GM10266 (cell line): ENCODE results near the gene HS1BP3.
A peak's percentile ranks its signal among the peaks of the same experiment; 100 is the strongest.

Experiments
- DNase-seq: peaks from one replicate; pipeline ENCODE4 v3.0.0; 2012; ENCODE audit errors: extremely low spot score
- TF ChIP-seq, protein P1 (sequence below): IDR thresholded peaks from 2 replicates; pipeline ENCODE4 v1.5.1; 2012; ENCODE audit warnings: mild to moderate bottlenecking, low read depth; ENCODE audit not compliant: control insufficient read depth, insufficient read depth; ENCODE audit errors: missing control alignments

HS1BP3 gene

DNA sequence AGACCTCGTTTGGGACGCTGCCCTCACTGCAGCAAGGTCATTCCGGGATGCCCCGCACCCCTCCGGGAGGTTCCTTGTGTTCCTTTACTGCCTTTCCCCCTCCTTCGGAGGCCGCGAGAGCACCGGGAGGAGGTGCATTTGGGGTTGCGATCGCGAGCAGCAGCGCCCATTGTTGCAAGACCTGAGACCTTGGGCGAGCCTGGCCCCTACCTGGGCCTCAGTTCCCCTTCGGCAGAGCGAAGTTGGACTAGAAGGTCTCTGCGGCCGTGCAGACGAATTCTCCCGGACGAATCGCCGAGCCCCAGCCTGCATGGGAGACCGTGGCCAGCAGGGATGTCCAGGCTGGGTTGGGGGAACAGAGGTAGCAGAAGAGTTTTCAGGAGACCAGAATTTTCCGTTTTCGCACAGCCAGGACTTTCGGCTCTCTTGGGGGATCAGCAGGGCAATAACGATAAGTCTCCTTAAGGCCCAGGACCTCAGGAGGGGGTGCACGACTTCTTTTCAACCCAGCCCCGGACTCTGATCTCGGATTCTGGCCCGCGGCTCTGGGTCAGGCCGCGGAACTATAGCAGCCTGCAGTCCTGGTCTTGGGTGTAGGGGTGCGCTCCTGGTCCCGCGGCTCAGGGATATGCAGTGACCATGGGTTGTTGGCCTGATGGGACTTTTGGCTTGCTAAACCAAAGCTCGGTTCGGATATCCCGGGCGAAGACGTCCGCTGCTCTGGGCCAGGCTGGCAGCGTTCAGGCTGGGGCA, 18.8 kb upstream of the HS1BP3 start:
- no peak for DNase-seq
- TF ChIP-seq, protein P1, sequence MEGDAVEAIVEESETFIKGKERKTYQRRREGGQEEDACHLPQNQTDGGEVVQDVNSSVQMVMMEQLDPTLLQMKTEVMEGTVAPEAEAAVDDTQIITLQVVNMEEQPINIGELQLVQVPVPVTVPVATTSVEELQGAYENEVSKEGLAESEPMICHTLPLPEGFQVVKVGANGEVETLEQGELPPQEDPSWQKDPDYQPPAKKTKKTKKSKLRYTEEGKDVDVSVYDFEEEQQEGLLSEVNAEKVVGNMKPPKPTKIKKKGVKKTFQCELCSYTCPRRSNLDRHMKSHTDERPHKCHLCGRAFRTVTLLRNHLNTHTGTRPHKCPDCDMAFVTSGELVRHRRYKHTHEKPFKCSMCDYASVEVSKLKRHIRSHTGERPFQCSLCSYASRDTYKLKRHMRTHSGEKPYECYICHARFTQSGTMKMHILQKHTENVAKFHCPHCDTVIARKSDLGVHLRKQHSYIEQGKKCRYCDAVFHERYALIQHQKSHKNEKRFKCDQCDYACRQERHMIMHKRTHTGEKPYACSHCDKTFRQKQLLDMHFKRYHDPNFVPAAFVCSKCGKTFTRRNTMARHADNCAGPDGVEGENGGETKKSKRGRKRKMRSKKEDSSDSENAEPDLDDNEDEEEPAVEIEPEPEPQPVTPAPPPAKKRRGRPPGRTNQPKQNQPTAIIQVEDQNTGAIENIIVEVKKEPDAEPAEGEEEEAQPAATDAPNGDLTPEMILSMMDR = no peak

DNA sequence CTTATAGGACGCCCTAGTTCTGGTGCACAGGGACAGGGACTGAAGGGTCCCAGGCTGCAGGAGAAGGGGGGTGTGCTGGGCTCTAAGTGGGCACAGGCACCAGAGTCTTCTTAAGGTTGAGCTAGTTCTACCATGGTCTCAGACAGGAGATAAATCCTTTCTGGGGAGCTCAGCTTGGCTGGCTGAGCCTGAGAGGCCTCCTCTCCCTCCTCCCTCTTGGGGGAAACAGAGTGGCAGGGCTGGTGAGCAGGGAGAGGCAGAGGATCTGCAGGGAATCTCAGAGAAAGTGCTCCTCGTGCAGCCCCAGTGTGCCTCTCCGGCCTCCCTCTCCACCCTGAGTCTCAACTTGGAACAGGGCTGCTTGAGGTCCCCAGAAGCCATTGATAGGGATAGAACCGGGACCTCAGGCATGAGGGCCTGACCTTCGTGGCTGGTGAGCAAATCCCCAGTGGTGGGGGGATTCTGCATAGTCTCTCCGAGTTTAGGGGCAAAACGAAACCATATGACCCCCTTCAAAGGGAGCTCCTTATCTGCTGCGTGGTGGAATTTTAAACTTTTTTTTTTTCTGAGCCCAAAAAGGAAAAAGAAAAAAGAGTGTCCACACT, 18.1 kb upstream of the HS1BP3 start:
- TF ChIP-seq, protein P1 = no peak
- no peak for DNase-seq

DNA sequence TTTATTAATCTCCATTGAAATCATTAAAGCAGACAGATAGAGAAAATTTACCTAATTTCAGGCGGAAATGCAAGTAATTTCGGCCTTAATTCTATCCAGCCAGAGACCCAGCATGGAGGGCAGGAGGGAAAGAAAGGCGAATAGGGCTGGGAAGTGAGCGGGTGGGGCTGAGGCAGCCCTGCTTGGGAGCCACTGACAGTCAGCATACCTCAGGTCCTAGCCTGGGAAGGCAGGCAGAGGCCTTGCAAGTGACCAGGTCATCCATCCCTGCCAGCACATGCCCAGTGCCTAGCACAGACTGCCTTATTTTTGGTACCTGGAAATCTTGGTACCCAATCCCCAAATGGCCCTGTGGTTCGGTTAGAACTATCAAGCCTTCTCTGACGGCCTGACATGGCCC, 17.6 kb upstream of the HS1BP3 start:
- TF ChIP-seq, protein P1 = no peak
- no peak for DNase-seq

DNA sequence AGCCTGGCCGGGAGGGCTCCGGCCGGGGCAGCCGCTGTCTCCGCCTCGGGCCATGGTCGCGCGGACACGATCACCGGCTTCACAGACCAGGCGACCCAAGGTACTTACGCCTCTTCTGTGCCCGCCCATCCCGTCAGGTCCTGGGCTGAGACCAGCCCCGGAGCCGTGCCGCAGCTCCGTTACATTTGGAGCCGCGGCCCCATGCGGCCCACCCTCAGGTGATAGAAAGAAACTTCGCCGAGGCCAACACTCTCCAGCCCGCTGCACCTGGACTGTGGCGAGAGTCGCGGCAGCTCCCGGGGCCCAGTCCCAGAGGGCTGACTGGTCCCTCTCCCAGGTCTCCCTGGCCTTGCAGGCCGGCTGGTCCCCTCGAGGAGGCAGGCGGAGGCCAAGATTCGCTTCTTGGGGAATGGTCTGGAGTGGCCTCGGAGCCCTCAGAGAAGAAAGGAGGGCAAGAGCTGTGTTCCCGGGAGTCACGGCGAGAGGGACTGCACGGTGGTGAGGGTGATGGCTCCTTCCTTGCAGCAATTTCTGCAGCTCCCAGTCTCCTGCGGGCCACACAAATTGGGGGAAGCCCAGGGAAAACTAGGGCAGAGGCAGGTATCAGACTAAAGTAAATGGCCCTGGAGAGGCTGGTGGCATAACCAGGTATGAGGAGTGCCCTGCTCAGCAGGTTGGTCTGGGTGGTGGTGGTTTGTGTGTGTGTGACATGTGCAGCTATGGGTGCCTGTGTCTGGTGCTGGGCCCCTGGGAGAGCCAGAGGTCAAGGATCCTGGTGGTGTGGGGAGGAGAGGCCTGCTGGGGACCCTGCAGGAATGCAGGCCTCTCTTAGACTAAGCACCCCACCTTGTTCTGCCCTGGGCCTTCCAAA, 16.9 kb upstream of the HS1BP3 start:
- TF ChIP-seq, protein P1 = no peak
- no peak for DNase-seq

DNA sequence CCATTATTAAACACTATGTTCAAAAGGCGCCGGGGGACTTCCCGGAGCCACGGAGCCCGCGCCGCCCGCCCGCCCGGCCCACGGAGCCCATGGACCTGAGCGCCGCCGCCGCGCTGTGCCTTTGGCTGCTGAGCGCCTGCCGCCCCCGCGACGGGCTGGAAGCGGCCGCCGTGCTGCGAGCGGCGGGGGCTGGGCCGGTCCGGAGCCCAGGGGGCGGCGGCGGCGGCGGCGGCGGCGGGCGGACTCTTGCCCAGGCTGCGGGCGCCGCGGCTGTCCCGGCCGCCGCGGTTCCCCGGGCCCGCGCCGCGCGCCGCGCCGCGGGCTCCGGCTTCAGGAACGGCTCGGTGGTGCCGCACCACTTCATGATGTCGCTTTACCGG, 16.2 kb upstream of the HS1BP3 start:
- peak; percentile 67 for DNase-seq
- TF ChIP-seq, protein P1 = no peak

DNA sequence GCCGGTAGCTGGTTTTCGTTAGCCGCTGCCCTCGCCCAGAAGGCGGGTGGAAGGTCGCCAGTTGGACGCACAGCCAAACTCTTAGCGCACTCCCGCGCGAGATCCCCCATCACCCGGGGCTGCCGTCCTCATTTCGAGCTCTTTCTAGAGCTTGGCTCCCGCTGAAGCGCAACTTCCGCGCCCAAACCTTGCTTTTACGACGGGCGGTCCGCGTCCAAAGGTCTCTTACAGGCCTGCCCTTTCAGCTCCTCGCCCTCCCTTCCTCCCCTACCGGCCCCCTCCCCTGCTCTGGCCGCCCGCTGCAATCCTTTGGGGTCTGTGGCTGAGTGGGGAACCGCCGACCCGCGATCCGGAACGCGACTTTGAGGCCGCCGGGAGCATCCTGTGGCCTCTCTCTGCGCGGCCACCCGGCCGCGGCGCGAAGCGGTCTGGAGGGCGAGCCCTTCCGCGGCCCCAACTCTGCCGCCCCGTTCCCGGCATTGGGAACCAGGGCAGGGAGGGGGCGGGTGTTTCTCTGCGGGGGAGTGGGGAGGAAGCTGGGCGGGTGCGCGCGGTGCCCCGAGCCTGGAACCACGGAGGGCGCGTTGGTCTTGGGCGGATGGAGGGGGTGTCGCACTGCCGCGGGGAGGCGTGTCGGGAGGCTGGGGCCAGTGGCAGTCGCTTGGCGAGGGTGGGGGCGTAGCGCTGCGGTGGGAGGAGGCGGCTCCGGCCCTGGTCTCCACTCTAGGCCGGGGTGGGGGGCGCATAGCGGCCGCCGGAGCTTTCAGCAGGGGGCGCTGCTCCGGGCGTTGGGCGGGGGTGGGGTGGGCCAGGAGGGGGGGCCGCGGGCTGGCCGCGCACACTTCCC, 15.6 kb upstream of the HS1BP3 start, which contains the start of gene GDF7:
Gene GDF7, plus strand, starts transcription at position 841 of the 847 bp plus-strand sequence. CDS start 96 bp downstream, outside the sequence.
- TF ChIP-seq, protein P1 = peak; percentile 28
- DNase-seq = peak; percentile 73
